Measurements from ENCODE around the gene ZSCAN5A. TPM values are rescaled to one million over a fixed set of nuclear protein-coding genes. Genes with fewer than 3 reads are reported as not detected.
"Not testable (repeated sequence)": the region's sequence is repeated elsewhere in the genome, so short reads cannot be mapped to it uniquely, and the experiment has no call there.

The ZSCAN5A gene
- total RNA-seq, 2 donors from 2014 or later: 11.6 to 13.7 TPM

- Mint-ChIP-seq H3K9me3 (no peaks in the 10 kb centered on the region), H3K27me3 (peaks cover 12% of the 10 kb centered on the region), H3K4me1 (no peaks in the 10 kb centered on the region), H3K4me3 (no peak overlapping the region), H3K27ac (no peak overlapping the region), H3K36me3 (ENCODE audit: low read depth) (no peaks in the 10 kb centered on the region)
- no peak for ATAC-seq (replicated peaks)
These were observed 136.9 kb downstream of the ZSCAN5A start for GRCh38 chr19:56177564-56178243.

GRCh38 chr19:56176881-56177280 is 137.8 kb downstream of the ZSCAN5A start:
- no peaks in the 10 kb centered on the region for H3K9me3 Mint-ChIP-seq
- no peak overlapping the region for H3K4me3 Mint-ChIP-seq
- ATAC-seq (replicated peaks): no peak
- no peaks in the 10 kb centered on the region for H3K36me3 Mint-ChIP-seq (ENCODE audit: low read depth)
- peaks cover 13% of the 10 kb centered on the region for H3K27me3 Mint-ChIP-seq
- H3K4me1 Mint-ChIP-seq: no peaks in the 10 kb centered on the region
- H3K27ac Mint-ChIP-seq: no peak overlapping the region

- not testable (repeated sequence) for H3K27ac Mint-ChIP-seq; H3K9me3 Mint-ChIP-seq; H3K36me3 Mint-ChIP-seq (ENCODE audit: low read depth); H3K4me1 Mint-ChIP-seq; ATAC-seq (replicated peaks); H3K4me3 Mint-ChIP-seq
- H3K27me3 Mint-ChIP-seq: peaks cover 15% of the 10 kb centered on the region
These were observed 138.3 kb downstream of the ZSCAN5A start for GRCh38 chr19:56176310-56176709.

- peaks cover 15% of the 10 kb centered on the region for H3K27me3 Mint-ChIP-seq
- H3K36me3 Mint-ChIP-seq (ENCODE audit: low read depth); H3K4me1 Mint-ChIP-seq; H3K9me3 Mint-ChIP-seq; H3K4me3 Mint-ChIP-seq; H3K27ac Mint-ChIP-seq; ATAC-seq (replicated peaks): not testable (repeated sequence)
These were observed 138.8 kb downstream of the ZSCAN5A start, which contains the start of gene GALP for GRCh38 chr19:56175861-56176307. GALP (plus strand) TSS chr19:56176008; CDS start chr19:56177109, 1,101 bp downstream.

GRCh38 chr19:56174550-56174949 is 140.1 kb downstream of the ZSCAN5A start:
- H3K9me3 Mint-ChIP-seq: no peaks in the 10 kb centered on the region
- H3K27ac Mint-ChIP-seq: no peak overlapping the region
- no peak overlapping the region for H3K4me3 Mint-ChIP-seq
- H3K36me3 Mint-ChIP-seq (ENCODE audit: low read depth): no peaks in the 10 kb centered on the region
- ATAC-seq (replicated peaks): no peak
- peaks cover 21% of the 10 kb centered on the region for H3K27me3 Mint-ChIP-seq
- no peaks in the 10 kb centered on the region for H3K4me1 Mint-ChIP-seq

- Mint-ChIP-seq H3K27ac (no peak overlapping the region), H3K27me3 (peaks cover 21% of the 10 kb centered on the region), H3K4me1 (no peaks in the 10 kb centered on the region), H3K36me3 (ENCODE audit: low read depth) (no peaks in the 10 kb centered on the region), H3K4me3 (no peak overlapping the region), H3K9me3 (no peaks in the 10 kb centered on the region)
- no peak for ATAC-seq (replicated peaks)
These were observed 140.6 kb downstream of the ZSCAN5A start for GRCh38 chr19:56174086-56174485.

Other genes starting within 250 kb of the ZSCAN5A start
- gene ZNF787, start 193.5 kb downstream of the ZSCAN5A start, total RNA-seq: 10 to 100 TPM; 27.8 to 33.2 TPM
- 10 to 100 TPM; 22.8 to 29.2 TPM for gene ZNF444, start 173.6 kb downstream of the ZSCAN5A start, total RNA-seq
- gene GALP, start 138.8 kb downstream of the ZSCAN5A start, total RNA-seq: not detected
- gene ZSCAN5B, start 117.1 kb downstream of the ZSCAN5A start, total RNA-seq: under 1 TPM in 1 of 2 donors, not detected in 1; 0.24 TPM
- gene ZSCAN5C, start 112.6 kb downstream of the ZSCAN5A start, total RNA-seq: not detected
- 1 to 10 TPM; 1.0 TPM for gene EDDM13, start 42.1 kb downstream of the ZSCAN5A start, total RNA-seq
- gene ZNF582, start 78.7 kb upstream of the ZSCAN5A start, total RNA-seq: 1 to 10 TPM; 1.1 to 1.9 TPM
- gene ZNF583, start 89.5 kb upstream of the ZSCAN5A start, total RNA-seq: 1 to 10 TPM; 3.6 to 3.8 TPM
- gene ZNF667, start 162.5 kb upstream of the ZSCAN5A start, total RNA-seq: 1 to 10 TPM in 1 of 2 donors, not detected in 1; 1.6 TPM
- gene ZNF471, start 193.0 kb upstream of the ZSCAN5A start, total RNA-seq: 1 to 10 TPM in 1 of 2 donors, under 1 TPM in 1; 0.91 to 1.2 TPM
- 1 to 10 TPM; 2.9 to 5.5 TPM for gene ZFP28, start 224.1 kb upstream of the ZSCAN5A start, total RNA-seq